Femur (tissue), 1 donor: ENCODE results near the gene ADRB1.

Experiments used
- DNase-seq: peaks from one replicate; pipeline ENCODE4 v3.0.0-alpha.2; 2017

ADRB1 gene

DNA sequence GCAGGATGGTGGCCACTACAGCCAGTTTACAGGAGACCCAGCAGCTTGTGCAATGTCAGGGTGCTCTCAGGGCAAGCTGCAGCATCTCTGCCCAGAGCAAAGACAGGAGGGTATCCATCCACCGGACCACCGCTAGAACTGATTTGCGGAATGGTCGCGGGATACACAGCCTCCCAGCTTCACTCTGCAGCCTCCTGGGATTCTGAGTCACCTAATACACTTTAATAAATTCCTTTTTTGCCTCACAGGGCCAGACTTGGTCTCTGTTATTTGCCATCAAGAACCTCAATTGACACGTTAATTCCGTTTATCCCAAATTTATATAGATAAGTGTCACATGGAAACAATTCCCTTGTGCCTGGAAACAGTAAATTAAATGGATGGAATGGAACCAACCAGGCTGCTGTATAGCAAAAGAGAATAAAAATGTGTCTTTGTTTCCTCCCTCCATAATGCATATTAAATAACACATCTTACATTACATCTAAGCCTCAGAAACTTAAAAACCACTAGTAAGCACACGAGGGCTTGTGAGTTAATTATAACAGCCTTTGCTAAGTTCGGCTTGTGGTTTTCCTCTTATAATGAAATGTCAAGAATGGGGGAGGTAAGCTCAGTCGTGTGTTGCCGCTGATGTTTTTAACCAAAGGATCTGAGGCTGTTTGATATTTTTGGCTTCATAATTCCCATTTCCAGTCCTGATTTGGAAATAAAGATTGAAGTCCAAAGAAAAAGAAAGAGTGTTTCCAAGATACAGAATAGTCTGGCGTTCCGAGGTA, 52.1 kb downstream of the ADRB1 start:
- DNase-seq: no peak
